Lower leg skin (tissue), 3 donors: ENCODE measurements around the gene TKFC.

Experiments
- POLR2A ChIP-seq, 2 donors: fragments of 450-650 bp; IDR thresholded peaks; one replicate each; pipeline ENCODE4 v1.6.1; 2016 to 2017; ENCODE audit warnings: antibody characterized with exemption in 2 of 2, mild to moderate bottlenecking in 1 of 2, moderate library complexity in 1 of 2
- TF ChIP-seq, protein P1 (sequence below), 3 donors: fragments of 450-650 bp; IDR thresholded peaks; one replicate each; pipeline ENCODE4 v1.5.1; 2016; ENCODE audit warnings: antibody characterized with exemption in 3 of 3, mild to moderate bottlenecking in 3 of 3, moderate library complexity in 2 of 3

DNA sequence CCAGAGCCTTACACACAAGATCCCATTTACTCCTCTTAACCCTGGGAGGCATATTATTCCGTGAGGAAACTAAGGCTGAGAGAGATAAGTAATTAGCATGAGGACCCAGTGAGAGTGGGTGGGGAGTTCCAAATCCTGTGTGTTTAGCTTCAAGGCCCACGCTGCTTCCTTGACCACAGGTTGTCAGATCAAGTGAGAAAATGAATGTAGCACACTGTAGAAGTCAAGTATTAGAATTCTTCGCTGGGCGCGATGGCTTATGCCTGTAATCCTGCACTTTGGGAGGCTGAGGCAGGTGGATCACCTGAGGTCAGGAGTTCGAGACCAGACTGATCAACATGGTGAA is 24.8 kb downstream of the TKFC start:
- TF ChIP-seq, protein P1, sequence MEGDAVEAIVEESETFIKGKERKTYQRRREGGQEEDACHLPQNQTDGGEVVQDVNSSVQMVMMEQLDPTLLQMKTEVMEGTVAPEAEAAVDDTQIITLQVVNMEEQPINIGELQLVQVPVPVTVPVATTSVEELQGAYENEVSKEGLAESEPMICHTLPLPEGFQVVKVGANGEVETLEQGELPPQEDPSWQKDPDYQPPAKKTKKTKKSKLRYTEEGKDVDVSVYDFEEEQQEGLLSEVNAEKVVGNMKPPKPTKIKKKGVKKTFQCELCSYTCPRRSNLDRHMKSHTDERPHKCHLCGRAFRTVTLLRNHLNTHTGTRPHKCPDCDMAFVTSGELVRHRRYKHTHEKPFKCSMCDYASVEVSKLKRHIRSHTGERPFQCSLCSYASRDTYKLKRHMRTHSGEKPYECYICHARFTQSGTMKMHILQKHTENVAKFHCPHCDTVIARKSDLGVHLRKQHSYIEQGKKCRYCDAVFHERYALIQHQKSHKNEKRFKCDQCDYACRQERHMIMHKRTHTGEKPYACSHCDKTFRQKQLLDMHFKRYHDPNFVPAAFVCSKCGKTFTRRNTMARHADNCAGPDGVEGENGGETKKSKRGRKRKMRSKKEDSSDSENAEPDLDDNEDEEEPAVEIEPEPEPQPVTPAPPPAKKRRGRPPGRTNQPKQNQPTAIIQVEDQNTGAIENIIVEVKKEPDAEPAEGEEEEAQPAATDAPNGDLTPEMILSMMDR (IDR thresholded peaks at IDR 0.05), result no peak
- no peak for TF ChIP-seq POLR2A (IDR thresholded peaks at IDR 0.05)
